LNCaP clone FGC (cell line): ENCODE data around the gene SSB.
"Not testable (repeated sequence)": the region's sequence is repeated elsewhere in the genome, so short reads cannot be mapped to it uniquely, and the experiment has no call there.

Source experiments
- DNase-seq: peaks from one replicate; pipeline ENCODE4 v3.0.0-alpha.2; 2011; ENCODE audit warnings: low read depth
- H3K4me3 ChIP-seq: 2 replicates; pipeline ENCODE4 v1.5.1; 2011; ENCODE audit warnings: mild to moderate bottlenecking, low read depth, low read length, control low read depth
- TF ChIP-seq, protein P1 (sequence below): IDR thresholded peaks from 2 replicates; pipeline ENCODE4 v1.5.1; 2012; ENCODE audit warnings: mild to moderate bottlenecking; ENCODE audit not compliant: control insufficient read depth, insufficient read depth; ENCODE audit errors: extremely low read depth

The SSB gene

GRCh38 chr2:169803480-169803879 is 4.8 kb downstream of the SSB start:
- TF ChIP-seq, protein P1, sequence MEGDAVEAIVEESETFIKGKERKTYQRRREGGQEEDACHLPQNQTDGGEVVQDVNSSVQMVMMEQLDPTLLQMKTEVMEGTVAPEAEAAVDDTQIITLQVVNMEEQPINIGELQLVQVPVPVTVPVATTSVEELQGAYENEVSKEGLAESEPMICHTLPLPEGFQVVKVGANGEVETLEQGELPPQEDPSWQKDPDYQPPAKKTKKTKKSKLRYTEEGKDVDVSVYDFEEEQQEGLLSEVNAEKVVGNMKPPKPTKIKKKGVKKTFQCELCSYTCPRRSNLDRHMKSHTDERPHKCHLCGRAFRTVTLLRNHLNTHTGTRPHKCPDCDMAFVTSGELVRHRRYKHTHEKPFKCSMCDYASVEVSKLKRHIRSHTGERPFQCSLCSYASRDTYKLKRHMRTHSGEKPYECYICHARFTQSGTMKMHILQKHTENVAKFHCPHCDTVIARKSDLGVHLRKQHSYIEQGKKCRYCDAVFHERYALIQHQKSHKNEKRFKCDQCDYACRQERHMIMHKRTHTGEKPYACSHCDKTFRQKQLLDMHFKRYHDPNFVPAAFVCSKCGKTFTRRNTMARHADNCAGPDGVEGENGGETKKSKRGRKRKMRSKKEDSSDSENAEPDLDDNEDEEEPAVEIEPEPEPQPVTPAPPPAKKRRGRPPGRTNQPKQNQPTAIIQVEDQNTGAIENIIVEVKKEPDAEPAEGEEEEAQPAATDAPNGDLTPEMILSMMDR: no peak
- DNase-seq: no peak
- H3K4me3 ChIP-seq: no peak overlapping the region

DNA sequence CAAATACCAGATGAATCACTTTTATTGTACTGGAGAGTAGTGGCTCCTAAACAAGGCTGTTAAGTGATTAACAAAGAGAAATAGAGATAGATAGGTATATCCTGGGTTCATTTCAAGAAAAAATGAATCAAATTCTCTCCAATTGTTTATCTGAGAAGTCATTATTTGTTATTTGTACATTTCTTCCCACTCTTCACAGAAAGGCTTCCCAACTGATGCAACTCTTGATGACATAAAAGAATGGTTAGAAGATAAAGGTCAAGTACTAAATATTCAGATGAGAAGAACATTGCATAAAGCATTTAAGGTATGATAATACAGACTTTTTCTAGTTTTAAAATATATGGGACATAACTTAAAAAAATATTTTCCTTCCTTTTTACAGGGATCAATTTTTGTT is 7.9 kb downstream of the SSB start:
- DNase-seq: no peak
- TF ChIP-seq, protein P1: no peak
- no peak overlapping the region for H3K4me3 ChIP-seq

DNA sequence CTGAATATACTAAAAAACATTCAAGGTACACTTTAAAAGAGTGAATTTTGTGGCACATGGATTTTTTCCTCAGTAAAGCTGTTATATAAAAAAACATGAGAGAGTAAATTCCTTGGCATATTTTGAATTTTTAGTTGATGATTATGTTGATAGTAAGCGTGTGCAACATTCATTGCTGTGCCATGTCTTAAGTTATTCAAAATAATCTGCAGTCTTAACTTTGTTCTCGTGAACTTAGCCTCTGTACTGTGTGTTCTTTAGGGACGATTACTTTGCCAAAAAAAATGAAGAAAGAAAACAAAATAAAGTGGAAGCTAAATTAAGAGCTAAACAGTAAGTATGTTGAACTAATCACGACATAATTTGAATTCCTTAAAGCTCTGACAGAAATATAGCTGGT is 9.6 kb downstream of the SSB start:
- no peak for DNase-seq
- TF ChIP-seq, protein P1: no peak

GRCh38 chr2:169815849-169816248 is 17.2 kb downstream of the SSB start:
- DNase-seq: no peak
- TF ChIP-seq, protein P1: no peak
- H3K4me3 ChIP-seq: no peak overlapping the region

More for the DNA sequence above, 9.6 kb downstream of the SSB start:
- no peak overlapping the region for H3K4me3 ChIP-seq

- DNase-seq, H3K4me3 ChIP-seq: not testable (repeated sequence)
Measured at GRCh38 chr2:169816961-169817360, 18.3 kb downstream of the SSB start.

GRCh38 chr2:169817369-169817768 is 18.7 kb downstream of the SSB start:
- H3K4me3 ChIP-seq, DNase-seq: not testable (repeated sequence)

DNA sequence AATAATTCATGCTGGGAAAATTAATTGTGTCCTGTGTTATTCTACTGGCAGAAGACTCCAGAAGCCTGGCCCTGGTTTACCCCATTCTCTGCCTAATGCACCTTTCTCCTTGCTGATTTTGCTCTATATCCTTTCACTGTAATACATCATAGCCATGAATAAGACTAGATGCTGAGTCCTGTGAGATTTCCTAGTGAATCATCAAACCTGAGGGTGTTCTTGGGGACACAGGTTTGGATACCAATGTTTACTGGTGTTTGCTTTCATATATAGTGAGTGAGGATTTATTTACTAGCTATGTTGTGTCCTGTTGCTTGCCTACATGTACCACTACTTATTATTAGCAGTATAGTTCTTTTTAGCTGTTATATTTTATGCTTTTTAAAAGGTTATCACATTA is 19.6 kb downstream of the SSB start:
- DNase-seq: no peak
- no peak overlapping the region for H3K4me3 ChIP-seq
- TF ChIP-seq, protein P1: no peak

DNA sequence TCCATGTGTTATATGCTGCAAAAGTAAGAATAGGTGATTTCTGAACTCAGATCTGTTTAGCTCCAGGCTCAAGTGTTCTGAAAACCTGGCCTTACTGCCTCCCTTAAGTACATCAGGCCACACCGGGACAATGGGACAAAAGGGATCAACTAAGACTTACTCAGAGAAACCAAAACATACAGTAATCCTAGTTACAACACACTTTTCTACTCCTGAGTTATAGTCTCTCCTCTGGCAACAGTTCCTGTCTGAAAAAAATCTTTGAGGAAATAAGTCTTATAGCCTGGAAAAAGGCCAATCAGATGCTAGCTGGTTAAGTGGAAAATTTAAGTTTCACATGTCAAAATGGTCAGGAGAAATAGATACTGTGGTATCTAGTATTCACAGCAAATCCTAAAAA is 20.4 kb downstream of the SSB start:
- TF ChIP-seq, protein P1: no peak
- no peak for DNase-seq

DNA sequence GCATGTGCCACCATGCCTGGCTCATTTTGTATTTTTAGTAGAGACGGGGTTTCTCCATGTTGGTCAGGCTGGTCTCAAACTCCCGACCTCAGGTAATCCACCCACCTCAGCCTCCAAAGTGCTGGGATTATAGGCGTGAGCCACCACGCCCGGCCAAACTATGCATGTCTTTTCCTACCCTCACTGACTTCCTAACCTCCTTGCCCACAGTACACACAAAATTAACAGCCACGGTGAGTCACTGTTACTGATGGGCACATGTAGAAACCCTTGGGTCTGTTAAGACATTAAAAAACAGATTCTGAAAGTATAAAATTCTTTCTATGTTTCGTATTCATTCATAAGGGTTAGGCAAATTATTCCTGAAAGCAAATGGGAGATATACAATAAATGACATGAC is 21.4 kb downstream of the SSB start:
- not testable (repeated sequence) for DNase-seq, H3K4me3 ChIP-seq

More for the DNA sequence above, 20.4 kb downstream of the SSB start:
- no peak overlapping the region for H3K4me3 ChIP-seq
